SKM-1 (cell line): ENCODE data around the gene SLC35A5.
"Not testable (repeated sequence)": the region's sequence is repeated elsewhere in the genome, so short reads cannot be mapped to it uniquely, and the experiment has no call there.

Source experiments
- DNase-seq: peaks from one replicate; lab custom pipeline; 2025; ENCODE audit not compliant: unreplicated experiment; lab: John Stamatoyannopoulos, UW

SLC35A5 gene

DNA sequence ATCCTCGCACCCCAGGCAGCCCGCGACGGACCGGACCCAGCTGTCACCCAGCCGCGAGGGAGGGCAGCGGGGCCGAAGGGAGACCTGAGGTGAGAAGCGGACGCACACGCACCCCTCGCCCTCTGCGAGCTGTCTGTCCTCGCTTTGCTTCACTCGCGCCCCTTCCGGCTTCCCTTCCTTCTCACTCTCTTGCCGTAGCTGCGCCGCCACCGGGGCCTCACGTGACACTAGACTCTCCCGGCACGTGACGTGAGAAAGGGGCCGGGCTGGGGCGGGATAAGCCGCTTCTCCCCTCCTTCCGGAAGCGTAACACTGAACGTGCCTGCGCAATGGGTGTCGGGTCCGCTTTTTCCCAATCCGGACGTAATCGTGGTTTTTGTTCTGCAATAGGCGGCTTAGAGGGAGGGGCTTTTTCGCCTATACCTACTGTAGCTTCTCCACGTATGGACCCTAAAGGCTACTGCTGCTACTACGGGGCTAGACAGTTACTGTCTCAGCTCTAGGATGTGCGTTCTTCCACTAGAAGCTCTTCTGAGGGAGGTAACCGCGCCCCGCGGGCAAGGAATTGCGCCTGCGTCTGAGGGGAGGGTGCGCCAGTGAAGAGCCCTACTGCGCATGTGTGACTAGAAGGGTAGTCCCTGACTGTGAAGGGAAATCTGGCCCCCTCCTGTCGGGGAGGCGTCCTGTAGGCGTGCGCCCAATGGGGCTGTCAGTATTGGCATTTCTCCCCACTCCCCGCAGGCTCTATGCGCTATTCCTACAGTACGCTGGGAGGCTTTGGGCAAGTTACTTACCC is at the start of gene SLC35A5, which contains the start of gene ATG3:
Gene SLC35A5, plus strand, starts transcription at position 312 of the 796 bp plus-strand sequence. CDS start 1,359 bp downstream, outside the sequence.
Gene ATG3, minus strand, starts transcription at position 229 of the 796 bp plus-strand sequence. CDS start 434 bp downstream, outside the sequence.
- DNase-seq: peak; percentile 95

DNA sequence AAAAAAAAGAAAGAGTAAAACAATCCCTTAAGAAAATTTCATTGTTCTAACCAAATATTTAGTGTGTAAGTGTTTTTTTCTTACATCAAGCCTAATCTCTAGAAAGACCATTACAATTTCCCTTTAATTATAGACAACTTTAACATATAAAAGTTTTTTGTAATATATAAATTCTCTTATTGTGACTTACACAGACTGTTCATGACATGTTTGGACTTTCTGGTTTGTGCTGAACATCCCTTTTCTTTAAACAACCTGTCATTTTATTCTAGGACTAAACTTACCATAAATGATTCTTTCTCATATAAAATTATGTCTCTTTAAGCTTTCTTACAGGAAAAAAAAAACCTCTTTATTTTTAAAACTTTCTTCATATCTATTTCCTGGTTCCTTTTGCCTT is 49.5 kb upstream of the SLC35A5 start:
- DNase-seq: no peak

DNA sequence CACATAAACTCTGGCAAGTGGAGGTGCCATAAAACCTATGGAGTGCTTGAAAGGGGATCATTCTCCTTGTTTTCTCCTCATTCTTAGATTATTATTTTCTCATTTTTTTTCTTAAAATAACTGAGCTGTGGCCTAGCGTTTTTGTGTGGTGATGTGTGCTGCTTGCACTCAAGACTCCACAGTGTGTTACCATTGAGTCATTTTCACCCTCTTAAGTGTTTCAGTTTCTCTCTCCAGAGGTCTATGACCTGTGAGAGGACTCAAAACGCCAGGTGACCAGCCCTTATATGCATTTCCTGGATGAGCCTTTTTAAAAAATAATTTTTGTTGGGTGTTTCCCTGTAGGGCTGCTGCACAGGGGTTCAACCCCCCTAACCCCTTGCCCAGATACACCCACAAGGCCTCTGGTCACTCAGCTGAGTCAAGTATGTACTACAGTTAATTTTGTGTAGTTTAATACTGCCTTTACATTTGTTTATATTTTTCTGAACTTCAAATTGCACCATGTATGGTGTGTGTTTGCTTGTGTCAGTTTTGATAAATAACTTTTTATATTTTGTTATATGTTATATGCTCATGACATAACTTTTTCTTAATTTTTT is 47.2 kb upstream of the SLC35A5 start:
- no peak for DNase-seq

- DNase-seq: not testable (repeated sequence)
Observed at GRCh38 chr3:112518970-112519369, 42.9 kb upstream of the SLC35A5 start.

DNA sequence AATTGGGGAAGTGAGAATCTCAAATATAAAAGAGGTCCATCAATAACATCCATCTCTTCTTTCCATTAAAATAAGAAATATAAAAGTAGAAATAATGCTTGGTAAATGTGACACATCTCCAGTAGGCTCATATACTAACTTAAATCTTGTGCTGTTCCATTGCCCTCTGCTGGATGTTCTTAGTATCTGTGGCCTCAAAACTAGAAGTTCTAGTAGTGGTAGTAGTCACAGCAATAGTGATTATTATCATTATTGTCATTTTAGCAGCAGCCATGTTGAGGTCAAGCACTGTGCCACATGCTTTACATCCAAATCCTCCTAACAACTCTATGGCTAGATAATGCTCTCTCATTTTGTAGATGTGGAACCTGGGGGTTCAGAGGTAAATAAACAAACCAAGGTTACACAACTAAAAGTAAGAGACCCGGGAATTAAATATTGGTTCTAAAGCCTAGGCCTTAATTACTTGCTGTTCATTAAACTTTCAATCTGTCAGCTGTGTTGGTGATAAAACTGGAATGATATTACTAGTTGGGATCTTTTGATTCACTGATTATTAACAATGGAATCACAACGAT is 42.3 kb upstream of the SLC35A5 start:
- peak; percentile 62 for DNase-seq

DNA sequence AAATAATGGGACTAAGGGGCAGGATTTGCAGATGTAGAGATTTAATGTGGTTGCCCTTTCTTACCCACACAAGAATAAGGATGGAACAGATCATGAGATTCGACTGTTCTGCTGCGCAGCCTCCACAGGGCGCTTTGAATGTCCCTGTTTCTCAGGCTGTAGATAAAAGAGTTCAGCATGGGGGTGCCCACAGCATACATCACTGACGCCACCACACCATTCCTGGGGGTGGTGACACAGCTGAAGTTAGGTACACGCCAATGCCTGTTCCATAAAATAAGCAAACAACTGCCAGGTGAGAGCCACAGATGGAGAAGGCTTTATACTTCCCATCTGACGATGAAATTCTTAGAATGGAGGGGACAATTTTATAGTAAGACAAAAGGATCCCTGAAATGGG is 37.7 kb upstream of the SLC35A5 start:
- not testable (repeated sequence) for DNase-seq

DNA sequence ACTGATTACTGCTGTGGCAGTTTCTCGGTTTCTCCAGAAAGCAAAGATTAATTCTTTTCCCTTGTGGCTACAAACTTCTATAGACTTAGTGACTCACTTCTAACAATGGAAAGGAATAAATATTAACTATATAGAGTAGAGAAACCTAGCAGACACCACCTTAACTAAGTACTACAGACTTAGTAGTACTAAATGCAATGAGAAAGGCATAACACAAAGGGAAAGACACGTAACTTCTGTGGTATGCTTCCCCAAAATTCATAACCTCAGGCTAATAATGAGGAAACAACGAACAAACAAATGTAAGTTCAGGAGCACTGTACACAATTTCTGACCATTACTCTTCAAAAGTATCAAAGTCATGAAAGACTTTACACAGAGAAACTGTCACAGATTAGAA is 31.3 kb upstream of the SLC35A5 start:
- no peak for DNase-seq

- DNase-seq: peak; percentile 17
Observed at GRCh38 chr3:112531358-112531781, 30.5 kb upstream of the SLC35A5 start.

- no peak for DNase-seq
Observed at GRCh38 chr3:112539825-112540650, 21.8 kb upstream of the SLC35A5 start.

DNA sequence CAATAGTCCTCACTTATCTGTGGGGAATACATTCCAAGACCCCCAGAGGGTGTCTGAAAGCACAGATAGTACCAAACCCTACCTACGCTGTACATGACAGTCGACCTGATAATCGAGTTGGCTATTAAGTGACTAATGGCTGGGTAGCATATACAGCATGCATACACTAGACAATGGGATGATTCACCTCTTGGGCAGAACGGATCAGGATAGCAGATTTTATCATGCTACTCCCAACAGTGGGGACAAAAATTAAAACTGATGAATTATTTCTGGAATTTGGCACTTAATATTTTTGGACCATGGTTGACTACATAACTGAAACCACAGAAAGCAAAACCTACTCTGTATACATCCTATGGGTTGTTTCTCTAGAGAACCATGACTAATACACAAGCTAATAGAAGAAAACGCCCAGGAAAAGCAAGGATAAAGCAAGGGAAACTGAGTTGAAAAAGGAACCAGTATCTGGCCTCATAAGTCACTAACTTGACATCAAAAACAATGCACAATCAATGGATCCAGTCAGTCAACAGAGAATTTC is 15.6 kb upstream of the SLC35A5 start:
- no peak for DNase-seq

GRCh38 chr3:112550859-112551258 is 11.0 kb upstream of the SLC35A5 start:
- no peak for DNase-seq

DNA sequence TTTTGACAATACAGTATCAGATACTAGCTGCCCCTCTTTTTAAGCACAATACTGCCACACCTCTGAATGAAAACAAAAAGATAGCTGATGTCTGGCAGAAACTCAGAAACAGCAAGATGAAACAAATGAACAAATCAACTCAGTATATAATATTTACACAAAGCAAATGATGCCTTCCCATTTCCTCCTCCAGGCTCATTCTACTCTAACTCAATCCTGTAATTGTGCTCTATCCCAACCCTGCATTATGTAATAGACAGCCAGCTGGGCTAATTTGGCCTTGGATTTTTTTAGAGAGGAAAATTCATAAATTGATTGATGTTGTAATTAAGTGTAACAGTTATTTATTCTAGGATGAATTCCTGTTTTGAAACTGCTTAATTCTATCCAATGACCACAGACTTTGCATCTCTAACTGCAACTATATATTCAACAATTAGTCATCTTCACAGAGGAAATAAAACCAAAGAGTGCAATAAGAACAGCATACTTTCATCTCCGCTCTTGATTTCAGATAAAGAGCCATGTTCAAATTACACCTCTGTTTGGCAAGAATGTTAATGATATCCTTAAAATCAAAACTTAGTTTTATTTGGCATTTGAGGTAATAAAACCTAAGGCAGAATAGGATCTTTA is 6.2 kb upstream of the SLC35A5 start:
- no peak for DNase-seq

DNA sequence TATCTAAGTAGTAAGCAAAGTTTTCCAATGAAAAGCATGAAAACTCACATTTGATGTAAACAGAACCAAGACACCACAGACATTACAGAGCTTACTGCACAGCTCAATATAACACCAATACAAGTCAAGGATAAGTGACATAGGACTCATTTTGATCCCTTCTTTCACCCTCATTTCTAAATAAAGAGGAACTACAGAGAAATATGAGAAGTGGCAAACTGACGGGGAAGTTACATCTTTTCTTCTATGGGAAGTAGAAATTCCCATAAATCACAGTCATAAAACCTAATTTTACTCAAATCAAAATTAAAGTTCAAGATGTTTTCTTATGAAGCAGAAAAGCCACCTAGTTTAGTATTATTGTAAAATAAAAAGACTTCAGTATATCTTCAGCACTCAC is 3.9 kb upstream of the SLC35A5 start:
- no peak for DNase-seq

- no peak for DNase-seq
Observed at GRCh38 chr3:112560307-112560706, 1.5 kb upstream of the SLC35A5 start.

GRCh38 chr3:112560721-112561483 is 943 bp upstream of the SLC35A5 start:
- peak; percentile 17 for DNase-seq

DNA sequence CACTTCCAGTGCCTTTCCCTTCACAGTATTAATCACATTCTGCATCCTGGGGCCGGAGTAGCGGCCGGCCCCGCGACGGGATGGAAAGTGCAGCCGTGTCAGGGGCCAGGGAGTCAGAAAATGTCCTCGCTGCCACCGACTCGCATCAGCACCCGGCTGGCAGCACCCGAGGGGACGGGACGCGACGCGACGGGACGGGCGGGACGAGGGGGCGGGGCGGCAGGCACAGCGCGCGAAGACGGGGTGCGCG is 436 bp upstream of the SLC35A5 start:
- DNase-seq: peak; percentile 68

DNA sequence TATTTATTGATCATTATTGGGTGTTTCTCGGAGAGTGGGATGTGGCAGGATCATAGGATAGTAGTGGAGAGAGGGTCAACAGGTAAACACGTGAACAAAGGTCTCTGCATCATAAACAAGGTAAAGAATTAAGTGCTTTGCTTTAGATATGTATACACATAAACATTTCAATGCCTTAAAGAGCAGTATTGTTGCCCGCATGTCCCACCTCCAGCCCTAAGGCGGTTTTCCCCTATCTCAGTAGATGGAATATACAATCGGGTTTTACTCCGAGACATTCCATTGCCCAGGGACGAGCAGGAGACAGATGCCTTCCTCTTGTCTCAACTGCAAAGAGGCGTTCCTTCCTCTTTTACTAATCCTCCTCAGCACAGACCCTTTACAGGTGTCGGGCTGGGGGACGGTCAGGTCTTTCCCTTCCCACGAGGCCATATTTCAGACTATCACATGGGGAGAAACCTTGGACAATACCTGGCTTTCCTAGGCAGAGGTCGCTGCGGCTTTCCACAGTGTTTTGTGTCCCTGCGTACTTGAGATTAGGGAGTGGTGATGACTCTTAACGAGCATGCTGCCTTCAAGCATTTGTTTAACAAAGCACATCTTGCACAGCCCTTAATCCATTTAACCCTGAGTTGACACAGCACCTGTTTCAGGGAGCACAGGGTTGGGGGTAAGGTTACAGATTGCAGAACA is 2.5 kb downstream of the SLC35A5 start:
- not testable (repeated sequence) for DNase-seq

DNA sequence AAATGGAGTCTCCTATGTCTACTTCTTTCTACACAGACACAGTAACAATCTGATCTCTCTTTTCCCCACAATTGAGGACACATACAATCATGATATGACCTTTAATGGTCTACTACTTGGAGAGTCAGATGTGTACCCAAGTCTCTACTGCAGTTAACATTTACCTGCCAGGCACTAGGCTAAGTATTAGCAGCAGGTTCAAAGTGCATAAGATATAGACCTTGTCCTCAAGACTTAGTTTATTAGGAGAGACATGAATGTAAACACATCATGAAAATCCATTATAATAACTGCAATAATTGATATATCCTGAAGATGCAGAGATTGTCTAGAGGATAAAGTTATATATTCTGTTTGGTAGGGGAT is 3.1 kb downstream of the SLC35A5 start:
- no peak for DNase-seq

GRCh38 chr3:112568642-112569041 is 6.8 kb downstream of the SLC35A5 start:
- no peak for DNase-seq
